ENCODE results near the gene RFNG.

The RFNG gene

GRCh38 chr17:82050761-82051641 is 610 bp downstream of the RFNG start:
- Histone ChIP-seq H3K36me3 (ENCODE audit: control insufficient read depth, insufficient read depth, low read length, severe bottlenecking) (peaks cover 41% of the 10 kb centered on the region), H3K4me3 (ENCODE audit: low read length) (peak overlapping the region; percentile 78), H3K4me1 (ENCODE audit: control insufficient read depth, insufficient read depth, low read length) (peaks cover 18% of the 10 kb centered on the region), H3K9me3 (ENCODE audit: control insufficient read depth, low read length) (no peaks in the 10 kb centered on the region), H3K27me3 (replicated peaks; ENCODE audit: control insufficient read depth, insufficient read depth, low read length) (no peaks in the 10 kb centered on the region), H3K9ac (ENCODE audit: low read length) (peak overlapping the region; percentile 94)
- DNase-seq (ENCODE audit: low read depth): peak; percentile 23

- H3K4me3 ChIP-seq (ENCODE audit: low read length): peak overlapping the region; percentile 78
- H3K27me3 ChIP-seq (replicated peaks; ENCODE audit: control insufficient read depth, insufficient read depth, low read length): no peaks in the 10 kb centered on the region
- H3K9ac ChIP-seq (ENCODE audit: low read length): peak overlapping the region; percentile 94
- H3K36me3 ChIP-seq (ENCODE audit: control insufficient read depth, insufficient read depth, low read length, severe bottlenecking): peaks cover 35% of the 10 kb centered on the region
- H3K9me3 ChIP-seq (ENCODE audit: control insufficient read depth, low read length): no peaks in the 10 kb centered on the region
- DNase-seq (ENCODE audit: low read depth): no peak
- peaks cover 18% of the 10 kb centered on the region for H3K4me1 ChIP-seq (ENCODE audit: control insufficient read depth, insufficient read depth, low read length)
Observed at GRCh38 chr17:82050152-82050760, 1.4 kb downstream of the RFNG start.

- no peak overlapping the region for H3K9ac ChIP-seq (ENCODE audit: low read length)
- H3K4me1 ChIP-seq (ENCODE audit: control insufficient read depth, insufficient read depth, low read length): peaks cover 18% of the 10 kb centered on the region
- H3K36me3 ChIP-seq (ENCODE audit: control insufficient read depth, insufficient read depth, low read length, severe bottlenecking): peaks cover 28% of the 10 kb centered on the region
- no peak overlapping the region for H3K4me3 ChIP-seq (ENCODE audit: low read length)
- no peak for DNase-seq (ENCODE audit: low read depth)
- no peaks in the 10 kb centered on the region for H3K9me3 ChIP-seq (ENCODE audit: control insufficient read depth, low read length)
- no peaks in the 10 kb centered on the region for H3K27me3 ChIP-seq (replicated peaks; ENCODE audit: control insufficient read depth, insufficient read depth, low read length)
Observed at GRCh38 chr17:82049521-82049971, 2.1 kb downstream of the RFNG start.

DNA sequence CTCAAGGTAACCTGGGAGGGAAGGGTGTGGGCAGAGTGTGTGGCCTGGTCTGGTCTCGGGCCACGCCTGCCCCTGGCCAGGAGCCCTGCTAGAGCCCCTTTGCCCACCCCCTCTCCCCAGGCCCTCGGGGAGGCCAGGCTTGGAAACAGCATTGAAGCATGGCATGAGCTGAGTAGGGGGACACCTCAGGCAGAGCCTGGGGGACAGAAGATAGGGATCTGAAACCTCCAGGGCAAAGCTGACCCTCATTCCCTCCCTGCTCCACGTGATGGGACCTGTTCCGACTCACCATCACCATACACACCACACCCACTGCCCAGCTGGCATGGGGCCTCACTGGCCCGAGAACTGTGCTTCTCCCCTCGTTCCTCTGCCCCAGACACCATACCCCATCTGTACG is 2.5 kb downstream of the RFNG start:
- H3K9me3 ChIP-seq (ENCODE audit: control insufficient read depth, low read length): no peaks in the 10 kb centered on the region
- H3K9ac ChIP-seq (ENCODE audit: low read length): no peak overlapping the region

GRCh38 chr17:82048571-82048971 is 3.0 kb downstream of the RFNG start:
- no peak overlapping the region for H3K4me3 ChIP-seq (ENCODE audit: low read length)
- peaks cover 18% of the 10 kb centered on the region for H3K4me1 ChIP-seq (ENCODE audit: control insufficient read depth, insufficient read depth, low read length)
- H3K27me3 ChIP-seq (replicated peaks; ENCODE audit: control insufficient read depth, insufficient read depth, low read length): no peaks in the 10 kb centered on the region
- no peak for DNase-seq (ENCODE audit: low read depth)
- H3K9ac ChIP-seq (ENCODE audit: low read length): no peak overlapping the region
- H3K36me3 ChIP-seq (ENCODE audit: control insufficient read depth, insufficient read depth, low read length, severe bottlenecking): peaks cover 20% of the 10 kb centered on the region
- H3K9me3 ChIP-seq (ENCODE audit: control insufficient read depth, low read length): no peaks in the 10 kb centered on the region

More for the DNA sequence above, 2.5 kb downstream of the RFNG start:
- H3K27me3 ChIP-seq (replicated peaks; ENCODE audit: control insufficient read depth, insufficient read depth, low read length): no peaks in the 10 kb centered on the region
- H3K36me3 ChIP-seq (ENCODE audit: control insufficient read depth, insufficient read depth, low read length, severe bottlenecking): peaks cover 23% of the 10 kb centered on the region
- H3K4me3 ChIP-seq (ENCODE audit: low read length): no peak overlapping the region
- DNase-seq (ENCODE audit: low read depth): no peak
- peaks cover 18% of the 10 kb centered on the region for H3K4me1 ChIP-seq (ENCODE audit: control insufficient read depth, insufficient read depth, low read length)

DNA sequence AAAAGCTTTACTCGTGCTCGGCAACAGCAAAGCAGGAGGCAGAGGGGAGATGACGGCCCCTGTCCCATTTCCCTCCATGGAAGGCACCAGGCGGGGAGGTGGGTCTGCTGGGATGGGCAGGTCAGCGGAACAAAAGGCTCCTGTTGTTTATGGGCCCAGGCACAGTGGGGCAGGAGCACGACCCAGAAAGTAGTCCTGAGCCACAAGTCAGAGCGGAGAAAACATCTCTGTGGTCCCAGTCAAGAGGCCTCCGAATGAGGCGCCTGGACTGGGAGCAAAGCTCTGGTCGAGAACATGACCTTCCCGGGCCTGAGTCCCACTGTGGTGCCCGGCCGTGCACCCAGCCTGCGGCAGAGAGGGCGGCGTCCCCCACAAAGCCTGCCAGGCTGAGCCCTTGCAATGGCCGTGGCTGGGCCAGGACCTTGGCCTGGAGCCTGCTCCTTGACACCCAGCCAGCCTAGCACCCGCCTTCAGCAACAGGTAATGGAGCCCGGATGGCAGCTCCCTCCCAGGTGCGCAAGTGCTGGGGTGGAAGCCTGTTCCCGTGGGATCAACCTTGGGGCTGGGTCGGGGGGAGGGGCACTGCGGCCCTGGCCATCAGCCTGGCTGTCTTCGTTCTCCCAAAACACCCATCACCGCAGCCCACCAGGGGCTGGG is 3.6 kb downstream of the RFNG start:
- Histone ChIP-seq H3K27me3 (replicated peaks; ENCODE audit: control insufficient read depth, insufficient read depth, low read length) (no peaks in the 10 kb centered on the region), H3K4me1 (ENCODE audit: control insufficient read depth, insufficient read depth, low read length) (peaks cover 13% of the 10 kb centered on the region), H3K9me3 (ENCODE audit: control insufficient read depth, low read length) (no peaks in the 10 kb centered on the region), H3K36me3 (ENCODE audit: control insufficient read depth, insufficient read depth, low read length, severe bottlenecking) (peaks cover 20% of the 10 kb centered on the region), H3K9ac (ENCODE audit: low read length) (no peak overlapping the region), H3K4me3 (ENCODE audit: low read length) (no peak overlapping the region)
- no peak for DNase-seq (ENCODE audit: low read depth)

GRCh38 chr17:82047379-82047778 is 4.2 kb downstream of the RFNG start:
- H3K27me3 ChIP-seq (replicated peaks; ENCODE audit: control insufficient read depth, insufficient read depth, low read length): no peaks in the 10 kb centered on the region
- H3K4me1 ChIP-seq (ENCODE audit: control insufficient read depth, insufficient read depth, low read length): peaks cover 9% of the 10 kb centered on the region
- no peak overlapping the region for H3K4me3 ChIP-seq (ENCODE audit: low read length)
- no peaks in the 10 kb centered on the region for H3K9me3 ChIP-seq (ENCODE audit: control insufficient read depth, low read length)
- no peak for DNase-seq (ENCODE audit: low read depth)
- H3K9ac ChIP-seq (ENCODE audit: low read length): no peak overlapping the region
- H3K36me3 ChIP-seq (ENCODE audit: control insufficient read depth, insufficient read depth, low read length, severe bottlenecking): peaks cover 20% of the 10 kb centered on the region

DNA sequence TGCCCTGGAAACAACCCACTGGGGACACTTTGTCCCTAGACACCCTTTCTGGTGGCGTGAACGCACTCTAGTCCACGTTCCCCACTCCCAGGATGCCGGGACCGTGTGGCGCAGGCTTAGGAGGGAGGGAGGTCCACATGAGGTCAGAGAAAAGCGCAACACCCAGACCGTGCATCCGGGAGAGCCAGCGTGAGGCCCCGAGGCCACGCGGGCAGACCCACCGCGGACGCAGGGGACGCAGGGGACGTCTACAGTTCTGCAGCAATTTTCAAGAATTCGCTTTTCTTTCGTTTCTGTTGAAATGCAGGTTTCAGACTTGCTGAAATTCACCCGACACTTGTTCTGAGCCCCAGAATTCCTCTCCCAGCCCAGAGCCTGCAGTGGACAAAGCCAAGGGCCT is 4.7 kb downstream of the RFNG start:
- DNase-seq (ENCODE audit: low read depth): no peak
- Histone ChIP-seq H3K4me3 (ENCODE audit: low read length) (no peak overlapping the region), H3K9ac (ENCODE audit: low read length) (no peak overlapping the region), H3K9me3 (ENCODE audit: control insufficient read depth, low read length) (no peaks in the 10 kb centered on the region), H3K4me1 (ENCODE audit: control insufficient read depth, insufficient read depth, low read length) (peaks cover 9% of the 10 kb centered on the region), H3K36me3 (ENCODE audit: control insufficient read depth, insufficient read depth, low read length, severe bottlenecking) (peaks cover 20% of the 10 kb centered on the region), H3K27me3 (replicated peaks; ENCODE audit: control insufficient read depth, insufficient read depth, low read length) (no peaks in the 10 kb centered on the region)

DNA sequence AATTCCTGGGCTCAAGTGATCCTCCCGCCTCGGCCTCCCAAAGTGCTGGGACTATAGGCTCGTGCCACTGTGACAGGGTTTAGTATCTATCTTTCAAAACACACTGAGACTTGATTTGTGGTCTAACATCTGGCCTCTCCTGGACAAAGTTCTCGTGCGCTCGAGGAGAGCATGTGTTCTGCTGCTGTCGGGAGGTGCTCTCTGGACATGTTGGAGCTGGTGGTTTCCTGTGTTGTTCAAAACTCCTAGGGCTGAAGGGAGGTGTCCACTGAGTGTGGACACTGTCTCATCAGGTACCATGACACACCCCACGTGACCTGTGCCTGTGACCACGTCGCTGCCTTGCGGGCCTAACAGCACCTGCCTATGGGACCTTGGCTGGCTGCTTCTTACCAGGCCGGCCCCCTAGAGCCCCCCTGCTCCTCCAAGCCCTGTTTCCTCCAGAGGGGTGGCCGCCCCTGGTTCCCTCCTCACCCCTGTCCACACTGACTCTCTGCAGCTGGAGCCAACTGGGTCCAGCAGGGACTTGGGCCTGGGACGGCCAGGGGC is 5.6 kb downstream of the RFNG start:
- peaks cover 9% of the 10 kb centered on the region for H3K4me1 ChIP-seq (ENCODE audit: control insufficient read depth, insufficient read depth, low read length)

GRCh38 chr17:82043507-82043906 is 8.1 kb downstream of the RFNG start:
- Histone ChIP-seq H3K36me3 (ENCODE audit: control insufficient read depth, insufficient read depth, low read length, severe bottlenecking) (peaks cover 15% of the 10 kb centered on the region), H3K4me3 (ENCODE audit: low read length) (no peak overlapping the region), H3K4me1 (ENCODE audit: control insufficient read depth, insufficient read depth, low read length) (no peaks in the 10 kb centered on the region), H3K9ac (ENCODE audit: low read length) (no peak overlapping the region), H3K27me3 (replicated peaks; ENCODE audit: control insufficient read depth, insufficient read depth, low read length) (no peaks in the 10 kb centered on the region), H3K9me3 (ENCODE audit: control insufficient read depth, low read length) (no peaks in the 10 kb centered on the region)
- DNase-seq (ENCODE audit: low read depth): no peak

More for the DNA sequence above, 5.6 kb downstream of the RFNG start:
- H3K9ac ChIP-seq (ENCODE audit: low read length): no peak overlapping the region
- no peaks in the 10 kb centered on the region for H3K9me3 ChIP-seq (ENCODE audit: control insufficient read depth, low read length)
- no peaks in the 10 kb centered on the region for H3K27me3 ChIP-seq (replicated peaks; ENCODE audit: control insufficient read depth, insufficient read depth, low read length)
- DNase-seq (ENCODE audit: low read depth): no peak
- H3K4me3 ChIP-seq (ENCODE audit: low read length): no peak overlapping the region
- H3K36me3 ChIP-seq (ENCODE audit: control insufficient read depth, insufficient read depth, low read length, severe bottlenecking): peaks cover 20% of the 10 kb centered on the region

DNA sequence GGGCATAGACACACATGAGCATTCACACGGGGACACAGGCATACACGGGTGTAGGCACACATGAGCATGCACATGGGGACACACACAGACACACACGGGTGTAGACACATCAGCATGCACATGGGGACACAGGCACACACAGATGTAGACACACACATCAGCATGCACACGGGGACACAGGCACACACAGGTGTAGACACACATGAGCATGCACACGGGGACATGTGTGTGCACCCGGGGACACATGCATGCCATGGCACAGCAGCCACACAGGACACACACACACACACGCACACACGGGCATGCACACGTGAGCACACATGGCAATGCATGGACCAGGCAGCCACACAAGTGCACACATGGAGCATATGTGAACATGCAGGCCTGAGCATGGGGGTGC is 9.0 kb downstream of the RFNG start:
- no peak overlapping the region for H3K9ac ChIP-seq (ENCODE audit: low read length)
- peaks cover 12% of the 10 kb centered on the region for H3K36me3 ChIP-seq (ENCODE audit: control insufficient read depth, insufficient read depth, low read length, severe bottlenecking)
- H3K27me3 ChIP-seq (replicated peaks; ENCODE audit: control insufficient read depth, insufficient read depth, low read length): no peaks in the 10 kb centered on the region
- H3K9me3 ChIP-seq (ENCODE audit: control insufficient read depth, low read length): no peaks in the 10 kb centered on the region
- H3K4me3 ChIP-seq (ENCODE audit: low read length): no peak overlapping the region
- no peak for DNase-seq (ENCODE audit: low read depth)
- H3K4me1 ChIP-seq (ENCODE audit: control insufficient read depth, insufficient read depth, low read length): no peaks in the 10 kb centered on the region
